Measurements from ENCODE around the gene NTN1.

NTN1 gene

DNA sequence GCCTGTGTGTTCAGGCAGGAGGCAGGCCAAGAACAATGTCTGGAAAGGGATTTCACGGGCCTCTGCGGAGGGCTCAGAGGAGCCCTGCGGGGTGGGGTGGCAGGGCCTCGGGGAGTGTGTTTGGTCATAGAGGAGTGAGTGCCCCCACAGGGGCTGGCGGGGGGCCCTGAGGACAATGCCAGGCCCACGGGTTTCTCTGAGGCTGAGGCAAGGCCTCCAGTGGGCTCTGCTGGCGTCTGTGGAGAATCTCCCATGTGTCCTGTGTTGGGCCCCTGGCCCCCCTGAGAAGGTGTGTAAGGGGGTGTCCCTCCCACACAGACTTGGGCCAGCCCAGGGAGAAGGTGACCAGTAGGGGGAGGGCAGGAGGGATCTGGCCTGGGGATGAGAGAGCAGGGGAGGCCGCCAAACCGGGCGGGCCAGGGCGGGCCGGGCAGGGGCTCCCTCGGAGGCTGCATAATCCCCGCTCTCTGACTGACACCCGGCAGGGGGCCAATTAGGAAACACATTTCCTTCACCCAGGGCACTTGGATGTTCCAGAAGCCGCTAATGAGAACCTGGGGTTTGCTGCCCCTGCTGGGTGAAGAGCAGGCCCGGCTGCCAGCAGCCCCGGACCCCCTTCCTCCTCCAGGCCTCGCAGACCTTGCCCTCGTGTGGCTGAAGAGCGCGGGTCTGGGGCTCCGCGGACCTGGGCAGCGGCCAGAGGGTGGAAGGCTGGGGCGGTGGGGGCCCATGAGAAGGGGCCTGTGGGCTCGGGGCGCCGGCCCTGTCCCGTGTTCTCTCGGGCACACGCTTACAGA is 204.2 kb downstream of the NTN1 start:
- Histone ChIP-seq H3K4me3 (ENCODE audit: low read depth, low read length, poor library complexity, severe bottlenecking) (no peak overlapping the region), H2AFZ (ENCODE audit: low read length) (no peak overlapping the region), H3K9ac (ENCODE audit: low read length) (no peak overlapping the region), H3K79me2 (ENCODE audit: insufficient read depth, low read length) (no peaks in the 10 kb centered on the region), H4K20me1 (ENCODE audit: insufficient read depth, low read length) (no peaks in the 10 kb centered on the region), H3K9me2 (ENCODE audit: low read depth, low read length) (no peaks in the 10 kb centered on the region), H3K27me3 (ENCODE audit: insufficient read depth, low read length) (no peaks in the 10 kb centered on the region; the same call in 1 of the 2 replicates), H3K36me3 (ENCODE audit: insufficient read depth, low read length) (no peaks in the 10 kb centered on the region), H3K4me1 (ENCODE audit: insufficient read depth, low read length, severe bottlenecking) (no peaks in the 10 kb centered on the region), H3K4me2 (ENCODE audit: low read length) (no peak overlapping the region), H3F3A (ENCODE audit: insufficient read depth, low read length) (no peaks in the 10 kb centered on the region), H3K9me3 (ENCODE audit: low read length) (no peaks in the 10 kb centered on the region), H3K27ac (ENCODE audit: low read depth, low read length, poor library complexity, severe bottlenecking) (no peak overlapping the region)
- TF ChIP-seq, protein P1, sequence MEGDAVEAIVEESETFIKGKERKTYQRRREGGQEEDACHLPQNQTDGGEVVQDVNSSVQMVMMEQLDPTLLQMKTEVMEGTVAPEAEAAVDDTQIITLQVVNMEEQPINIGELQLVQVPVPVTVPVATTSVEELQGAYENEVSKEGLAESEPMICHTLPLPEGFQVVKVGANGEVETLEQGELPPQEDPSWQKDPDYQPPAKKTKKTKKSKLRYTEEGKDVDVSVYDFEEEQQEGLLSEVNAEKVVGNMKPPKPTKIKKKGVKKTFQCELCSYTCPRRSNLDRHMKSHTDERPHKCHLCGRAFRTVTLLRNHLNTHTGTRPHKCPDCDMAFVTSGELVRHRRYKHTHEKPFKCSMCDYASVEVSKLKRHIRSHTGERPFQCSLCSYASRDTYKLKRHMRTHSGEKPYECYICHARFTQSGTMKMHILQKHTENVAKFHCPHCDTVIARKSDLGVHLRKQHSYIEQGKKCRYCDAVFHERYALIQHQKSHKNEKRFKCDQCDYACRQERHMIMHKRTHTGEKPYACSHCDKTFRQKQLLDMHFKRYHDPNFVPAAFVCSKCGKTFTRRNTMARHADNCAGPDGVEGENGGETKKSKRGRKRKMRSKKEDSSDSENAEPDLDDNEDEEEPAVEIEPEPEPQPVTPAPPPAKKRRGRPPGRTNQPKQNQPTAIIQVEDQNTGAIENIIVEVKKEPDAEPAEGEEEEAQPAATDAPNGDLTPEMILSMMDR (IDR thresholded peaks at IDR 0.05; ENCODE audit: low read length) = no peak
- TF ChIP-seq EZH2 (IDR thresholded peaks at IDR 0.05; ENCODE audit: borderline replicate concordance, low read length) = no peak

DNA sequence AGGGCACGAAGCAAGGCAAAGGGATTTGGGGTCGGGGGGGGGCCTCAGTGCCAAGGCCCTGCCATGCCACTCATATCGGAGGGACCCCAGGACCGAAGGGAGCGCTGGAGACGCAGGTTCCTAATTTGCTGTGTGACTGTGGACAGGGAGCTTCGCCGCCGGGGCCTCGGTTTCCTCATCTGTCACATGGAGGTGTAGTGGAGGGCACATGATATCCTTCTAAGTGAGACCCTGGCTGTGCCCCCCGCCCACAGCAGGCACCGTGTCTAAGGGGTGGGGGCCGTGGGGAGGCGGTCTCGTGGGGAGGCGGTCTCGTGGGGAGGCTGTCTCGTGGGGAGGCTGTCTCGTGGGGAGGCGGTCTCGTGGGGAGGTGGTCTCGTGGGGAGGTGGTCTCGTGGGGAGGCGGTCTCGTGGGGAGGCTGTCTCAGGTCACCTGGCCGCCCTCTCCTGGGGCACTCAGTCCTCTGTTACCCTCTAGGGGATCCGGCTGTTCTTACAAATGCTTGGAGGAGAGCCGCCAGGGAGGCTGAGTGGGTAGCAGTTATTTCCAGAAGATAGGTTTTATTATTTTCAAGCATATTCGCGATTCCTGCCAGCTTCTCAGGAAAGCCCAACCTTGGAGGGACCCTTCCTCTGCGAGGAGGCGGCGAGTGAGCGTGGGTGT is 205.0 kb downstream of the NTN1 start:
- H3K4me2 ChIP-seq (ENCODE audit: low read length) = no peak overlapping the region
- no peaks in the 10 kb centered on the region for H4K20me1 ChIP-seq (ENCODE audit: insufficient read depth, low read length)
- no peaks in the 10 kb centered on the region for H3K79me2 ChIP-seq (ENCODE audit: insufficient read depth, low read length)
- no peak overlapping the region for H3K27ac ChIP-seq (ENCODE audit: low read depth, low read length, poor library complexity, severe bottlenecking)
- no peaks in the 10 kb centered on the region for H3K9me2 ChIP-seq (ENCODE audit: low read depth, low read length)
- no peak for TF ChIP-seq EZH2 (IDR thresholded peaks at IDR 0.05; ENCODE audit: borderline replicate concordance, low read length)
- TF ChIP-seq, protein P1 (IDR thresholded peaks at IDR 0.05; ENCODE audit: low read length) = no peak
- no peak overlapping the region for H3K4me3 ChIP-seq (ENCODE audit: low read depth, low read length, poor library complexity, severe bottlenecking)
- no peaks in the 10 kb centered on the region for H3K36me3 ChIP-seq (ENCODE audit: insufficient read depth, low read length)
- no peaks in the 10 kb centered on the region; the same call in 1 of the 2 replicates for H3K27me3 ChIP-seq (ENCODE audit: insufficient read depth, low read length)
- no peaks in the 10 kb centered on the region for H3F3A ChIP-seq (ENCODE audit: insufficient read depth, low read length)
- H2AFZ ChIP-seq (ENCODE audit: low read length) = no peak overlapping the region
- H3K9me3 ChIP-seq (ENCODE audit: low read length) = no peaks in the 10 kb centered on the region
- H3K4me1 ChIP-seq (ENCODE audit: insufficient read depth, low read length, severe bottlenecking) = no peaks in the 10 kb centered on the region
- H3K9ac ChIP-seq (ENCODE audit: low read length) = no peak overlapping the region

DNA sequence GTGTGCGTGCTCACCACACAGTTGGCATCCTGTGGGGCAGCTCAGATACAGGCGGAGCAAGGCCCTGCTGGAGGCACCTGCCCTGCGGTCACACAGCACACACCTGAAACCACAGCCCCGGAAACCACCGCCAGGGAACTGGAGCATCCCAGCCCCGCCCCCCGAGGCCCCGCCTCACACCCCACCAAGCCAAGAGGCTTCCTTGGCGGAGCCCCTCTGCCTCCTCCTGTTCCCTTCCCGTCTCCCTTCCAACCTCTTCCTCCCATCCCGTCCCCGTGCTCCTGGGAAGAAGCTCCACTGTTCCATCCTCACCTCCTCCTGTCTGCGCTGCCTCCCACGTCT is 205.5 kb downstream of the NTN1 start:
- no peaks in the 10 kb centered on the region for H3K4me1 ChIP-seq (ENCODE audit: insufficient read depth, low read length, severe bottlenecking)
- no peak overlapping the region for H3K4me3 ChIP-seq (ENCODE audit: low read depth, low read length, poor library complexity, severe bottlenecking)
- no peaks in the 10 kb centered on the region; the same call in 1 of the 2 replicates for H3K27me3 ChIP-seq (ENCODE audit: insufficient read depth, low read length)
- no peaks in the 10 kb centered on the region for H4K20me1 ChIP-seq (ENCODE audit: insufficient read depth, low read length)
- H3K9me2 ChIP-seq (ENCODE audit: low read depth, low read length) = no peaks in the 10 kb centered on the region
- H3K9ac ChIP-seq (ENCODE audit: low read length) = no peak overlapping the region
- no peak overlapping the region for H3K27ac ChIP-seq (ENCODE audit: low read depth, low read length, poor library complexity, severe bottlenecking)
- no peaks in the 10 kb centered on the region for H3F3A ChIP-seq (ENCODE audit: insufficient read depth, low read length)
- no peak overlapping the region for H2AFZ ChIP-seq (ENCODE audit: low read length)
- no peaks in the 10 kb centered on the region for H3K36me3 ChIP-seq (ENCODE audit: insufficient read depth, low read length)
- no peaks in the 10 kb centered on the region for H3K9me3 ChIP-seq (ENCODE audit: low read length)
- no peaks in the 10 kb centered on the region for H3K79me2 ChIP-seq (ENCODE audit: insufficient read depth, low read length)
- H3K4me2 ChIP-seq (ENCODE audit: low read length) = no peak overlapping the region
- TF ChIP-seq, protein P1 (IDR thresholded peaks at IDR 0.05; ENCODE audit: low read length) = no peak
- no peak for TF ChIP-seq EZH2 (IDR thresholded peaks at IDR 0.05; ENCODE audit: borderline replicate concordance, low read length)

Measured in OCI-LY1 (cell line).